H1 (cell line): ENCODE results near the gene MFSD2B. TPM values are rescaled to one million over a fixed set of nuclear protein-coding genes. Genes with fewer than 3 reads are reported as not detected.

Experiments
- ASH2L ChIP-seq: fragments of 200-600, 300-600 bp; sonication (generic); IDR thresholded peaks from one replicate; pipeline ENCODE4 v1.7.1; 2017; ENCODE audit warnings: low read length
- CBX8 ChIP-seq: fragments of 300-800, 300-1000 bp; sonication (generic); IDR thresholded peaks from 2 replicates; pipeline ENCODE4 v1.7.1; 2016; ENCODE audit warnings: low read depth, low read length, borderline replicate concordance
- CHD2 ChIP-seq: IDR thresholded peaks from 2 replicates; pipeline ENCODE4 v1.6.1; 2012; ENCODE audit warnings: low read length, improper control_type of control experiment
- CREB1 ChIP-seq: IDR thresholded peaks from 2 replicates; pipeline ENCODE4 v1.6.1; 2012; ENCODE audit warnings: inconsistent platforms
- CTBP2 ChIP-seq: IDR thresholded peaks from 2 replicates; pipeline ENCODE4 v1.7.0; 2011; ENCODE audit warnings: borderline replicate concordance, mild to moderate bottlenecking, moderate library complexity, mixed read lengths, low read length; ENCODE audit not compliant: insufficient read depth, insufficient read length
- GTF2F1 ChIP-seq: IDR thresholded peaks from 2 replicates; pipeline ENCODE4 v1.6.1; 2012; ENCODE audit warnings: low read depth, low read length, improper control_type of control experiment, borderline replicate concordance
- HDAC2 ChIP-seq, 2 experiments: fragments of 300-600 bp in 1 of 2; sonication (generic) in 1 of 2; IDR thresholded peaks; 2 replicates each; pipeline ENCODE4 v1.6.1; 2011 to 2012; ENCODE audit warnings: low read depth in 2 of 2, low read length in 2 of 2, mild to moderate bottlenecking in 2 of 2, moderate library complexity in 2 of 2, borderline replicate concordance in 1 of 2, inconsistent platforms in 1 of 2
- KDM4A ChIP-seq: IDR thresholded peaks from one replicate; pipeline ENCODE4 v1.7.1; 2012; ENCODE audit warnings: low read depth, mild to moderate bottlenecking, moderate library complexity, low read length, inconsistent platforms; ENCODE audit not compliant: severe bottlenecking
- KDM5A ChIP-seq: fragments of 200-600 bp; IDR thresholded peaks from 2 replicates; pipeline ENCODE4 v1.7.1; 2012; ENCODE audit warnings: mild to moderate bottlenecking, low read length, inconsistent platforms, mixed read lengths
- PHF8 ChIP-seq: fragments of 200-600 bp; sonication (generic); conservative IDR thresholded peaks from 2 replicates; pipeline ENCODE4 v1.7.1; 2012; ENCODE audit warnings: low read depth, mild to moderate bottlenecking, inconsistent platforms, low read length, moderate library complexity
- POLR2AphosphoS5 ChIP-seq: IDR thresholded peaks from 2 replicates; pipeline ENCODE4 v1.6.1; 2011; ENCODE audit warnings: low read depth, low read length
- RXRA ChIP-seq: IDR thresholded peaks from 2 replicates; pipeline ENCODE4 v1.6.1; 2011; ENCODE audit warnings: low read depth, mild to moderate bottlenecking, low read length, moderate library complexity; ENCODE audit not compliant: insufficient read depth
- SAP30 ChIP-seq: fragments of 300-600 bp; sonication (generic); IDR thresholded peaks from 2 replicates; pipeline ENCODE4 v1.7.1; 2012; ENCODE audit warnings: low read length, moderate library complexity, mild to moderate bottlenecking, inconsistent platforms; ENCODE audit not compliant: insufficient read depth, insufficient replicate concordance
- SIN3A ChIP-seq, 2 experiments: IDR thresholded peaks in 1 of 2; conservative IDR thresholded peaks in 1 of 2; 2 replicates each; pipeline ENCODE4 v1.6.1; 2011 to 2012; ENCODE audit warnings: low read length in 2 of 2, improper control_type of control experiment in 1 of 2, low read depth in 1 of 2, mild to moderate bottlenecking in 1 of 2
- SIX5 ChIP-seq: IDR thresholded peaks from 2 replicates; pipeline ENCODE4 v1.6.1; 2011; ENCODE audit warnings: mild to moderate bottlenecking, low read depth, low read length
- SP1 ChIP-seq: IDR thresholded peaks from 2 replicates; pipeline ENCODE4 v1.6.1; 2011; ENCODE audit warnings: low read depth, low read length
- TAF1 ChIP-seq: IDR thresholded peaks from 2 replicates; pipeline ENCODE4 v1.6.1; 2011; ENCODE audit warnings: mild to moderate bottlenecking, low read depth, low read length
- TBP ChIP-seq: IDR thresholded peaks from 2 replicates; pipeline ENCODE4 v1.6.1; 2011; ENCODE audit warnings: low read depth, low read length, improper control_type of control experiment
- TCF12 ChIP-seq: IDR thresholded peaks from 2 replicates; pipeline ENCODE4 v1.6.1; 2011; ENCODE audit warnings: low read depth, mild to moderate bottlenecking, low read length
- TEAD4 ChIP-seq: IDR thresholded peaks from 2 replicates; pipeline ENCODE4 v1.6.1; 2012; ENCODE audit warnings: low read depth, low read length, inconsistent platforms, mixed read lengths
- USF2 ChIP-seq: IDR thresholded peaks from 2 replicates; pipeline ENCODE4 v1.6.1; 2011; ENCODE audit warnings: low read length, improper control_type of control experiment
- polyA plus RNA-seq, 7 experiments: library from polyadenylated mRNA; depleted of rRNA in 3 of 7; stranded (reverse) in 5 of 7; unstranded in 2 of 7; fragments of >200 nt in 5 of 7; fragments of 200-250 nt in 2 of 7; gene quantifications; 1 replicate in 5 of 7; 2 replicates in 1 of 7; 4 replicates in 1 of 7; pipeline versions ENCODE4 v1.2.1 to v1.2.3, GENCODE V29; 2011 to 2013; ENCODE audit warnings: missing spikeins in 2 of 7, mixed read lengths in 2 of 7
- total RNA-seq: library from RNA; stranded (reverse); fragmentation: NEBNext Ultra II Directional; extraction: Animal tissue kit (Norgen Biotek cat#: 25700); gene quantifications from 2 replicates; pipeline ENCODE4 v1.2.1, GENCODE V29; 2021

The MFSD2B gene
- total and polyA plus RNA-seq, 2 of the 8 experiments (the other 6 are each of a cell fraction or from before 2014, with no cell fraction given) = 0.33 to 0.48 TPM

- TF ChIP-seq CBX8 (no peak), TBP (peak; percentile 90), TCF12 (no peak), SIN3A (conservative IDR thresholded peaks at IDR 0.05 in 1 of 2, IDR thresholded peaks at IDR 0.05 in 1 of 2; ENCODE audit: low read depth in 1 of 2, low read length in 2 of 2) (peak; percentile 73 to 76; a peak in 2 of 4 replicates), CHD2 (peak; percentile 80), KDM4A (peak; percentile 23), TAF1 (peak; percentile 93), RXRA (no peak), USF2 (no peak), KDM5A (no peak), POLR2AphosphoS5 (peak; percentile 72), SIX5 (peak; percentile 73), PHF8 (peak; percentile 84), SP1 (peak; percentile 96), SAP30 (peak; percentile 66), CTBP2 (no peak), ASH2L (no peak), CREB1 (no peak; the same call in 1 of the 2 replicates), GTF2F1 (no peak), HDAC2 (IDR thresholded peaks at IDR 0.05; ENCODE audit: borderline replicate concordance in 1 of 2, low read depth in 2 of 2, low read length in 2 of 2) (peak in 1 of 2 experiments; percentile 73; a peak in 2 of 4 replicates), TEAD4 (no peak)
Observed at GRCh38 chr2:24046930-24047702, 37.2 kb downstream of the MFSD2B start, which contains the start of gene WDCP (continued).
